ENCODE measurements around the gene CBARP. TPM values are rescaled to one million over a fixed set of nuclear protein-coding genes. Genes with fewer than 3 reads are reported as not detected.

Gene CBARP
- total and polyA plus RNA-seq, 9 of the 15 experiments (the other 6 are each of a cell fraction or from before 2014, with no cell fraction given) = 0.03 to 8.9 (median 1.2) TPM; not detected in 1

DNA sequence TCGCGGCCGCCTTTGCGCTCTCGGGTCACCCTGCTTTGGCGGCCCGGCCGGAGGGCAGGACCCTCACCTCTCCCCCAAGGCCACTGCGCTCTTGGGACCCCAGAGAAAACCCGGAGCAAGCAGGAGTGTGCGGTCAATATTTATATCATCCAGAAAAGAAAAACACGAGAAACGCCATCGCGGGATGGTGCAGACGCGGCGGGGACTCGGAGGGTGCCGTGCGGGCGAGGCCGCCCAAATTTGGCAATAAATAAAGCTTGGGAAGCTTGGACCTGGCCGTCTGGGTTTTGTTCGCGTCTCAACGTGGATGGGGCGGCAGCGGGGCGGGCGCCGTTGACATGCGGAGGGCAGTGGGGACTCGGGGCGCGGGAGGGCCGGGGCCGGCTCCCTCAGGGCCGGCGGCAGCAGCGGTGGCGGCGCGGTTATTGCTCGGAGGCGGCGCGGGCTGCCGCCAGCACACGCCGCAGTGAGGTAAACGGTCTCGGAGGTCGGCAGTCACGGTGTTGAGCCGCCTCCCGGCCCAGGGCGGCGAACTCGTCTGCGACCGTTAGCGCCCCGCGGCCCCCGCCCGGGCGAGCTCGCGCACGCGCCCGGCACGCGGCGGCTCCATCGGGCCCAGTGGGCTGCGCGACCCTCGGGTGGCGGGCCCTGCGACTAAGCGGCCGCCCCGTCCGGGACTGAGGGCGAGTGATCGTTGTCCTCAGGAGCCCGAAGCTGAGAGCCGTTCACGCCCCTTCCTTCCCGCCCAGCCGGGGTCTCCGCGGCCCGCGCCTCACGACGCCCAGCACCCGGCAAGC is 9.4 kb downstream of the CBARP start:
- no peaks in the 10 kb centered on the region; the same call in 1 of the 2 replicates for H3K9me3 ChIP-seq (replicated peaks; ENCODE audit: control insufficient read depth, insufficient read depth, low read depth, low read length)
- peaks cover 62% of the 10 kb centered on the region; the same call in 2 of the 3 replicates for H3K36me3 ChIP-seq (ENCODE audit: control insufficient read depth, insufficient read depth, low read length)
- WGBS (ENCODE audit: insufficient coverage, low coverage, missing lambda C conversion rate) = 97% methylated on average over 30 of the region's 100 CpGs
- no peaks in the 10 kb centered on the region for H3K27me3 ChIP-seq (ENCODE audit: control insufficient read depth in 2 of 2, insufficient read depth in 2 of 2, low read length in 2 of 2)
- H3K4me3 ChIP-seq = no peak overlapping the region
- ATAC-seq (no peak), FAIRE-seq (no peak), DNase-seq (ENCODE audit: extremely low read depth in 1 of 4, low spot score in 3 of 4) (no peak)
- H3K9me1 ChIP-seq (ENCODE audit: control insufficient read depth, insufficient read depth, low read length) = no peaks in the 10 kb centered on the region
- H4K20me1 ChIP-seq (replicated peaks; ENCODE audit: control insufficient read depth, insufficient read depth, low read length) = no peaks in the 10 kb centered on the region
- H3K9ac ChIP-seq (ENCODE audit: insufficient read depth in 1 of 2, low read depth in 2 of 2, low read length in 2 of 2) = no peak overlapping the region
- ChIA-PET CTCF (ENCODE audit: low intra/inter-chr PET ratio) (no interaction called here), POLR2A (interaction anchor here (0.7 kb wide), 1 partner anchor 41 kb away, joined by 3 read pairs; the partner anchor contains the start of gene CIRBP)
- no peak overlapping the region for H3K4me2 ChIP-seq (ENCODE audit: insufficient read depth, low read length)
- H3K4me1 ChIP-seq (replicated peaks in 1 of 2; ENCODE audit: control insufficient read depth in 2 of 2, insufficient read depth in 2 of 2, low read length in 2 of 2) = peaks cover 0 to 63% of the 10 kb centered on the region in 2 experiments; a peak in 3 of 5 replicates
- intact Hi-C loops (cut with micrococcal nuclease) = no loop called here
- H3K27ac ChIP-seq (ENCODE audit: extremely low read depth, low read depth, low read length) = no peak overlapping the region
- peaks cover 7% of the 10 kb centered on the region; the same call in 1 of the 3 replicates for H3K79me2 ChIP-seq (ENCODE audit: control insufficient read depth, insufficient read depth, low read length)
- no peak overlapping the region for H2AFZ ChIP-seq (ENCODE audit: low read depth, low read length)
- in situ Hi-C loops (cut with MboI) = loop anchor here (25.0 kb wide), 1 partner anchor 466 kb away; the partner anchor contains the start of gene MISP
- no TSS peak for BruUV-seq (replicated peaks)
- no peak for TF ChIP-seq PYGO2 (tag; IDR thresholded peaks at IDR 0.05)
- TF ChIP-seq KAT8 (IDR thresholded peaks at IDR 0.05; ENCODE audit: low read depth) = no peak
- TF ChIP-seq, protein P1, sequence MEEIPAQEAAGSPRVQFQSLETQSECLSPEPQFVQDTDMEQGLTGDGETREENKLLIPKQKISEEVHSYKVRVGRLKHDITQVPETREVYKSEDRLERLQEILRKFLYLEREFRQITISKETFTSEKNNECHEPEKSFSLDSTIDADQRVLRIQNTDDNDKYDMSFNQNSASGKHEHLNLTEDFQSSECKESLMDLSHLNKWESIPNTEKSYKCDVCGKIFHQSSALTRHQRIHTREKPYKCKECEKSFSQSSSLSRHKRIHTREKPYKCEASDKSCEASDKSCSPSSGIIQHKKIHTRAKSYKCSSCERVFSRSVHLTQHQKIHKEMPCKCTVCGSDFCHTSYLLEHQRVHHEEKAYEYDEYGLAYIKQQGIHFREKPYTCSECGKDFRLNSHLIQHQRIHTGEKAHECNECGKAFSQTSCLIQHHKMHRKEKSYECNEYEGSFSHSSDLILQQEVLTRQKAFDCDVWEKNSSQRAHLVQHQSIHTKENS (CRISPR knock-in tag; IDR thresholded peaks at IDR 0.05) = no peak
- peak; percentile 51 for TF ChIP-seq POLR2G (IDR thresholded peaks at IDR 0.05; ENCODE audit: low read depth, low read length)
- no peak for TF ChIP-seq SMARCC2 (IDR thresholded peaks at IDR 0.05; ENCODE audit: low read depth)
- TF ChIP-seq SAP30 (IDR thresholded peaks at IDR 0.05; ENCODE audit: borderline replicate concordance, insufficient read depth, low read depth, low read length, poor library complexity, severe bottlenecking) = no peak
- TF ChIP-seq RBFOX2 (IDR thresholded peaks at IDR 0.05; ENCODE audit: low read depth, low read length) = peak; percentile 7; the same call in 1 of the 2 replicates
- TF ChIP-seq MED1 (CRISPR knock-in tag; IDR thresholded peaks at IDR 0.05; ENCODE audit: borderline replicate concordance) = no peak
- TF ChIP-seq, protein P2, sequence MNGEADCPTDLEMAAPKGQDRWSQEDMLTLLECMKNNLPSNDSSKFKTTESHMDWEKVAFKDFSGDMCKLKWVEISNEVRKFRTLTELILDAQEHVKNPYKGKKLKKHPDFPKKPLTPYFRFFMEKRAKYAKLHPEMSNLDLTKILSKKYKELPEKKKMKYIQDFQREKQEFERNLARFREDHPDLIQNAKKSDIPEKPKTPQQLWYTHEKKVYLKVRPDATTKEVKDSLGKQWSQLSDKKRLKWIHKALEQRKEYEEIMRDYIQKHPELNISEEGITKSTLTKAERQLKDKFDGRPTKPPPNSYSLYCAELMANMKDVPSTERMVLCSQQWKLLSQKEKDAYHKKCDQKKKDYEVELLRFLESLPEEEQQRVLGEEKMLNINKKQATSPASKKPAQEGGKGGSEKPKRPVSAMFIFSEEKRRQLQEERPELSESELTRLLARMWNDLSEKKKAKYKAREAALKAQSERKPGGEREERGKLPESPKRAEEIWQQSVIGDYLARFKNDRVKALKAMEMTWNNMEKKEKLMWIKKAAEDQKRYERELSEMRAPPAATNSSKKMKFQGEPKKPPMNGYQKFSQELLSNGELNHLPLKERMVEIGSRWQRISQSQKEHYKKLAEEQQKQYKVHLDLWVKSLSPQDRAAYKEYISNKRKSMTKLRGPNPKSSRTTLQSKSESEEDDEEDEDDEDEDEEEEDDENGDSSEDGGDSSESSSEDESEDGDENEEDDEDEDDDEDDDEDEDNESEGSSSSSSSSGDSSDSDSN (IDR thresholded peaks at IDR 0.05; ENCODE audit: borderline replicate concordance in 1 of 2, low read depth in 2 of 2, low read length in 2 of 2) = no peak
- peak; percentile 9 for TF ChIP-seq CCNT2 (IDR thresholded peaks at IDR 0.05; ENCODE audit: borderline replicate concordance, extremely low read depth, insufficient read length, low read depth, low read length)
- TF ChIP-seq PHB (CRISPR knock-in tag; IDR thresholded peaks at IDR 0.05) = no peak
- TF ChIP-seq ZNF77 (CRISPR knock-in tag; IDR thresholded peaks at IDR 0.05) = no peak
- TF ChIP-seq SUPT5H (IDR thresholded peaks at IDR 0.05) = peak; percentile 43; the same call in 1 of the 2 replicates

All from K562 (cell line).